ENCODE measurements around the gene AHSG.

AHSG gene

DNA sequence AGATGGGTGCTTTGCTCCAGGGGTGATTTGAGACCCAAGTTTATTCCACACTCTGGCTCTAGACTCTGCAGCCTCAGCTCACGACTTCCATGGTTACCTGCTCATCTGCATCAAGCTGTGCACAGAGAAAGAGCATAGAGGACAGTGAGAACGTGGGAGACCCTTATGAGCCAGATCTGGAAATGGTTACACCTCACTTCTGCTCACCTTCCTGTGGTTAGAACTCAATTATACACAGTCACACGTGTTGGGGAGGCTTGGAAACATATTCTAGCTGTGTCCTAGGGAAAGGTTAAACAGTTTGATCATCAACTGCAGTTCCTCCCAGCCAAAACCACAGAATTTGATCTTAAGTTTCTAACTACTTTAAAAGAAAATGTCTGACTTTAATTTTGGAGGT, 29.2 kb downstream of the AHSG start:
- no peak for DNase-seq (ENCODE audit: low read depth)

GRCh38 chr3:186643493-186643892, 30.6 kb downstream of the AHSG start:
- DNase-seq (ENCODE audit: low read depth) = no peak

DNA sequence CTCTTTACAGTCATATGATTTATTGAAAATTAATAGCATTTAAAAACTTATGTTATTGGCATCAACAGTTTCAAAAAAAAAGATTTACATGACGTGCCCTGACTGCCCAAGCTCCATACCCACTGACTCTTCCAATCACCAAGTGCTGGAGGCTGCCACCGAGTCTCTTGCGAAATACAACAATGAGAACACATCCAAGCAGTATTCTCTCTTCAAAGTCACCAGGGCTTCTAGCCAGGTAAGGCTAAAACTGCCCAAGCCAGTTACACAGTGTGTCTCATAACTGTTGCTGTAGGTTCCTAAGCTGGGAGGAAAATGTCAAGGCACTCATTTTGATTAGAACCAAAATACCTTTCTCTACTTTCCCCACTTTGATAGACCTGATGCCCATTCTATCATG, 31.8 kb downstream of the AHSG start:
- no peak for DNase-seq (ENCODE audit: low read depth)

GRCh38 chr3:186646106-186646505, 33.2 kb downstream of the AHSG start:
- no peak for DNase-seq (ENCODE audit: low read depth)

DNA sequence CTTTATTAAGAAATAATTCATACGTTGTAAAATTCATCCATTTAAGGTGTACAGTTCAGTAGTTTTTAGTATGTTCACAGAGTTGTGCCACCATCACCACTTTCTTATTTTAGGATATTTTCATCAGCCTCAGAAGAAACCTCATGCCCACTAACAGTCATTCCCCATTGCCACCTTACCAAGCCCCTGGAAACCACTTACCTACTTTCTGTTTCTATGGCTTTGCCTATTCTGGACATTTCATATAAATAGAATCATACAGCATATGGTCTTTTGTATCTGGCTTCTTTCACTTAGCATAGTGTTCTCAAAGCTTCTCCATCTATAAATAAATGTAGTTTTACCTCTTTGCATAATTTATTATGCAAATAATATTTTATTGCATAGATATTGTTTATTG, 34.0 kb downstream of the AHSG start:
- no peak for DNase-seq (ENCODE audit: low read depth)

- DNase-seq (ENCODE audit: low read depth) = no peak
Observed at GRCh38 chr3:186648851-186649250, 36.0 kb downstream of the AHSG start.

- no peak for DNase-seq (ENCODE audit: low read depth)
Observed at GRCh38 chr3:186651678-186652215, 38.9 kb downstream of the AHSG start.

DNA sequence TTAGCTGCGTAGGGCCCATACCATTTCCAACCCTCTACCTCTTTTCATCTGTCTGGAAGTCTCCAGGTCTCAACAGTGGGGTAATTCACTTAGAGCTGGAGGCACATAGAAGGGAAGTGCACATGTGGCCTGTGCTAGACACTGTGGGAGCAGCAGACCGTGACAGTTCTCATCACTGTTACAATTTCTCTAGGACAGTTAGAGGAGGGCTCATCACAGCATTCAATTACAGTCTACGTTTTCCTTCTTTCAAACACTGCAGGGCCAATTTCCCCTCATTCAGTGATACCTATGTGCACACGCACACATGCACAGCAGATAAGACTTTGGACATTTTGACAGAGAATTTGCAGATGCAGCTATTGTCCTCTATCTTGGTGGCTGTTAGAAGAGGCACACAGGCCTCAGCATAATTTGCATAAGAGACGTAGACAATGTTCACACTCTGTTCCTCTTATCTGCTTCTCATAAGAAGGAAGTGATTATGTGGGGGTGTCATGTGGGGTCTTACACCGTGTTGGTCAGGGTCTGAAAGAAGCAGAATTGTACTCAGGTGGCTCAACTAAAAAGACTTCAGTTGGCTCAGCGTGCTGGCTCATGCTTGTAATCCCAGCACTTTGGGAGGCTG, 40.3 kb downstream of the AHSG start:
- no peak for DNase-seq (ENCODE audit: low read depth)

GRCh38 chr3:186653984-186654383, 41.1 kb downstream of the AHSG start:
- no peak for DNase-seq (ENCODE audit: low read depth)

GRCh38 chr3:186663361-186664118, 50.7 kb downstream of the AHSG start:
- no peak for DNase-seq (ENCODE audit: low read depth)

DNA sequence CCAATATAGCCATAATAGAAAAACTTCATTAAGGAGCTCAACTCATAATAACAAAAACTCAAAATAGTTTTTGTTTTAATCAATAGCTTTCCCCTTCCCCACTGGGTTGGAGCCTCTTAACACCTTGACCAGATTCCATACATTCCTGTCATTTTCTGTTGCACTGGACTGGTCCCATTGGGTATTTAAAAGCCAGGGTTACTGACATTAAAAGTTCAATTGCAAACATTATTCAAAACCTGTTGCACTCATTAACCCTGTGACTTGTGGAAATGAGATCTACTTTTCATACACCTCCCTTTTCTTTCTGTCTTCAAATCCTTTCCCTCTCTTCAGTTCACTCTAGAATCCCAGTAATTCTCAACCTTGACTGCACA, 51.2 kb downstream of the AHSG start:
- DNase-seq (ENCODE audit: low read depth) = no peak

- no peak for DNase-seq (ENCODE audit: low read depth)
Observed at GRCh38 chr3:186664506-186664905, 51.6 kb downstream of the AHSG start.

GRCh38 chr3:186665625-186666188, 52.8 kb downstream of the AHSG start, which contains the start of gene HRG:
TSS of gene HRG (plus strand) at chr3:186666014. CDS start at chr3:186666032, 18 bp downstream.
- no peak for DNase-seq (ENCODE audit: low read depth)

DNA sequence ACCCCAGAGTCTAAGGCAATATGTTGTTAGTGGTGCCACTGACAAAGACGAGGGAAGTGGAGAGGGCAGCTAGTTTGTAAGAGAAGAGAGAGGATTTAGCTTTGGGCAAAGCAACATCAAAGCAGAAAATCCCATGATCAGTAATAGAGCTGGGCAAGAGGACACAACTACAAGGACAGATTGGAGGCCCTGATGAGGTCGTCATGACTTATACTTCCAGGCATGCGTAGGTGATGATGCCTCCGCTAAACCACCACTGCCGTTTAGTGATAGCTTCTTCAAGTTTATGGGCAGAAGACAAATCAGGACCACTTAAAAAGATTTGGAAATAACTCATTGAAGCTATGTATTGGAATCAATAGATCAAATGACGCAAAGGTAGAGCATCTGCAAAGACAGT, 55.6 kb downstream of the AHSG start:
- no peak for DNase-seq (ENCODE audit: low read depth)

DNA sequence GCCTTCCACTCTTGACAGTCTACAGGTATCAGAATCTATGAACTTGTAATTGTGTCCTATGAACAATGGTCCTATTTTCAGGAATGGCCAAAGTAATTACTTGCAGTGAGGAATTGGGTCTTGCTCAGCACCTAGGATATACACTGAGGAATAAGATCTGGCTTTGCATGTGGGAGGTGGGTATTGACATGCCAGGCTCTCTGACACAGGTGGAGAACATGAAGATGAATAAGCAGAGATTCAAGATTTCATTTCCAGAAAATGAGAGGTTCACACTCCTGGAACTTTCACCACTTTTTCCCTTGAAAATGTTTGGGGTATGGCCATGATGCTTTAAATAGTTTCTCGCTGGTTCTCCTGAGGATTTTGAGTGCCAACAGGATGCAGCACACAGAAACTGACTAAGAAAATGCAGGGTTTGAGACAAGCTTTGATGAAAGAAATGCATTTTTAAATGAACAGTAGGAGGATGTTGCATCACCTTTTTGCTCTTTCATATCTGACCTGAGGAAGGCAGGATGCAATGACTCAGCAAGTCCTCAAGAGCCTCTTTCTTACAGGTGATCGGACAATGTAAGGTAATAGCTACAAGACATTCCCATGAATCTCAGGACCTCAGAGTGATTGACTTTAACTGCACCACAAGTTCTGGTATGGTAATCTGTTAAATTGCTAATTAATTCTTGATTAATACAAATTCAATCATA, 56.7 kb downstream of the AHSG start:
- no peak for DNase-seq (ENCODE audit: low read depth)

DNA sequence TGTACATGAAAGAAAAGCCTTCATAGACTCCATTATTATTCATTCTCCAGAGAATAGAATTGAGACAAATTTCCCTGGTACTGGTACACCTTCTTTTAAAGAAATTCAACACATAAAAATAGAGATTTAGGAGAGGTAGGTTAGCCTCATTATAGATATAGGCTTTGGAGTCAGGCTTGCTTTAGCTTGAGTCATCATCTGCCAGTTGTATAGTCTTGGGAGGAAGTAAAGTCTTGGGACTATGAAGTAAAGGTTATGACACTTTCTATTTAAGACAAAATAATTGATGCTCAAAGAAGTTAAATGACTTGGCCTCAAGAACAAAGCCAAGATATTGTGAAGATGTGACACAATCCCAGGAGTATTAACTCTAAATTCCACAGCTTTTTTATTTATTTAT, 57.3 kb downstream of the AHSG start:
- DNase-seq (ENCODE audit: low read depth) = no peak

All from GM04503 (cell line).